Effector CD8-positive, alpha-beta T cell (primary cell): Measurements from ENCODE around the gene ADAMTSL1.
"Not testable (repeated sequence)": the region's sequence is repeated elsewhere in the genome, so short reads cannot be mapped to it uniquely, and the experiment has no call there.

Experiments used
- DNase-seq: peaks from one replicate; lab custom pipeline; 2025; lab: John Stamatoyannopoulos, UW

The ADAMTSL1 gene

GRCh38 chr9:18861609-18862544 lies 387.9 kb downstream of the ADAMTSL1 start:
- no peak for DNase-seq

GRCh38 chr9:18863791-18864190 lies 389.8 kb downstream of the ADAMTSL1 start:
- no peak for DNase-seq

- no peak for DNase-seq
Observed at GRCh38 chr9:18864516-18864915, 390.6 kb downstream of the ADAMTSL1 start.

- no peak for DNase-seq
Observed at GRCh38 chr9:18865542-18865941, 391.6 kb downstream of the ADAMTSL1 start.

- no peak for DNase-seq
Observed at GRCh38 chr9:18866121-18866831, 392.3 kb downstream of the ADAMTSL1 start.

- DNase-seq = no peak
Observed at GRCh38 chr9:18869725-18870124, 395.8 kb downstream of the ADAMTSL1 start.

GRCh38 chr9:18874069-18874468 lies 400.1 kb downstream of the ADAMTSL1 start:
- no peak for DNase-seq

GRCh38 chr9:18874990-18875389 lies 401.0 kb downstream of the ADAMTSL1 start:
- DNase-seq = not testable (repeated sequence)

GRCh38 chr9:18877984-18878383 lies 404.0 kb downstream of the ADAMTSL1 start:
- DNase-seq = no peak

- DNase-seq = no peak
Observed at GRCh38 chr9:18881758-18882157, 407.8 kb downstream of the ADAMTSL1 start.

GRCh38 chr9:18887546-18887945 lies 413.6 kb downstream of the ADAMTSL1 start:
- DNase-seq = no peak

GRCh38 chr9:18888290-18888689 lies 414.3 kb downstream of the ADAMTSL1 start:
- DNase-seq = no peak

- DNase-seq = no peak
Observed at GRCh38 chr9:18889550-18889949, 415.6 kb downstream of the ADAMTSL1 start.

GRCh38 chr9:18890372-18890771 lies 416.4 kb downstream of the ADAMTSL1 start:
- no peak for DNase-seq

GRCh38 chr9:18891946-18892670 lies 418.2 kb downstream of the ADAMTSL1 start:
- no peak for DNase-seq

- DNase-seq = no peak
Observed at GRCh38 chr9:18893046-18893445, 419.1 kb downstream of the ADAMTSL1 start.

GRCh38 chr9:18893491-18893890 lies 419.5 kb downstream of the ADAMTSL1 start:
- DNase-seq = no peak

- no peak for DNase-seq
Observed at GRCh38 chr9:18896004-18896403, 422.1 kb downstream of the ADAMTSL1 start.

GRCh38 chr9:18896531-18897179 lies 422.7 kb downstream of the ADAMTSL1 start:
- DNase-seq = no peak

GRCh38 chr9:18903450-18903849 lies 429.5 kb downstream of the ADAMTSL1 start:
- DNase-seq = no peak

GRCh38 chr9:18905028-18905882 lies 431.3 kb downstream of the ADAMTSL1 start:
- no peak for DNase-seq
